GM18526 (cell line): ENCODE results near the gene STOX1.

Experiments
- POLR2A ChIP-seq: IDR thresholded peaks from 3 replicates; pipeline ENCODE4 v1.6.1; 2011; ENCODE audit not compliant: insufficient read length; ENCODE audit errors: extremely low read depth

Gene STOX1

DNA sequence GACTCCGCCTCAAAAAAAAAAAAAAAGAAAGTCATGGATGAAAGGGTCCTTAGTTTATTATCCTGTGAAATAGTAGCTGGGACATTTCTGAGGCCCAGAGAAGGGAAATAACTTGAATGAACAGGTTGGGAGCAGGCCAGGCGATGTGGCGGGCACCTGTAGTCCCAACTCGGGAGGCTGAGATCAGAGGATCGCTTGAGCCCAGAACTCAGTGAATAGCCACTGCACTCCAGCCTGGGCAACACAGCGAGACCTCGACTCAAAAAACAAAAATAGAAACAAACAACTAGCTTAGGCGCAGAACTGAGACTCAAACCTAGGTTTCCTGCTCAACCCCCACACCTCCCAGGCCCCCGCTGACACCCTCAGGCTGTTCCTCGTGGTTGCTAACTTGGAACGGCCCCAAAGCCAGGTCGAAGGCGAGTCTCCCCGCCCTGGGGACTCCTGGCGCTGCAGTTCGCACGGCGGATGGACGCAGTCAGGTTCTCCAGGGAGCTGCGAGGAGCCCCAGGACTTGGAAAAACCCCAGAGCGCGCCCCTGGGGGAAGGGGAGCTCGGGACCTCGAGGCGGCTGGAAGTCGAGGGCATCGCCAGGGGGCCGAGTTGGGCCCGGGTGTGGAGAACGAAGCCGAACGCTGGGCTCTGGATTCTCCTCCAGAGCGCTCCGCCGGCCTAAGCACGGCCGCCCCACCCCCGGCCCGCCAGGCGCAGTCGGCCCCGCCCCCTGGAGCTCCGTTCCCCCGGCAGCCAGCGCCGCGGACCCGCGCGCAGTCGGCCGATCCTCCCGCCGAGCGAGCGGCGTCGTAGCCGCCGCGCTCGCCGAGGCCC is at the start of gene STOX1:
STOX1 (plus strand) TSS at position 768 of the 828 bp plus-strand sequence. CDS start 93 bp downstream, outside the sequence.
- TF ChIP-seq POLR2A = no peak

- TF ChIP-seq POLR2A = no peak
Measured at GRCh38 chr10:68781613-68782574, 45.4 kb upstream of the STOX1 start.

- TF ChIP-seq POLR2A = no peak
Measured at GRCh38 chr10:68784476-68784875, 42.9 kb upstream of the STOX1 start.

DNA sequence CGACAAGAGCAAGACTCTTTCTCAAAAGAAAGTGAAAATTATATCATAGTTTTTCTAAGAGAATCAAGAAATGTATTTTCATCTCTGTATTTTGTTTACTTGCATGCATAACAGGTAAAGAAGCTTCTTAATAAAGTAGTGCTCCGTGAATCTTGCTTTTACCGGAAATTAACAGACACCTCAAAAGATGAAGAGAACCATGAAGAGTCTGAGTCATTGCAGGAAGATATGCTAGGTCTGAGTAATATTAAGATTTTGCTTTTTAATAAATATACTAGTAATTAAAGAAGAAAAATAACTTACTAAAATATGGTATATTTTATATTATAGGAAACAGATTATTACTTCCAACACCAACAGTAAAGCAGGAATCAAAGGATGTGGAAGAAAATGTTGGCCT is 39.5 kb upstream of the STOX1 start:
- TF ChIP-seq POLR2A = no peak

GRCh38 chr10:68790476-68790875 is 36.9 kb upstream of the STOX1 start:
- TF ChIP-seq POLR2A = no peak

DNA sequence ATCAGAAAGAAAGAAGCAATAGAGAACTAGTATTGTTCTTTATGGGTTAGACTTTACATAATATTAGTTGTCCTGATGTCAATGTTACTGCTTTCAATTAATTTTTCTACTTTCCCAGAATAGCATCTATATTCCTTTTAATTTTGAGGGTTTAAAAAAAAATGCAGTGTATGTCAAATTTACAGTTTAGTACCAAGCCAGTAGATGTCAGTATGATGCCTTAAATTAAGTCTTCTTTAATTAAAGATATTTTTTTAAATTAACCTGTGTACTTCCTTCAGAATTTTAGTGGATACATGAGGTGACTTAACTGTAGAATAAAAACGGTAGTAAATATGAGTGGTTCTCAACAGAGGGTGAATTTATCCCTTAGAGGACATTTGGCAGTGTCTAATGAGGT is 35.2 kb upstream of the STOX1 start:
- no peak for TF ChIP-seq POLR2A

DNA sequence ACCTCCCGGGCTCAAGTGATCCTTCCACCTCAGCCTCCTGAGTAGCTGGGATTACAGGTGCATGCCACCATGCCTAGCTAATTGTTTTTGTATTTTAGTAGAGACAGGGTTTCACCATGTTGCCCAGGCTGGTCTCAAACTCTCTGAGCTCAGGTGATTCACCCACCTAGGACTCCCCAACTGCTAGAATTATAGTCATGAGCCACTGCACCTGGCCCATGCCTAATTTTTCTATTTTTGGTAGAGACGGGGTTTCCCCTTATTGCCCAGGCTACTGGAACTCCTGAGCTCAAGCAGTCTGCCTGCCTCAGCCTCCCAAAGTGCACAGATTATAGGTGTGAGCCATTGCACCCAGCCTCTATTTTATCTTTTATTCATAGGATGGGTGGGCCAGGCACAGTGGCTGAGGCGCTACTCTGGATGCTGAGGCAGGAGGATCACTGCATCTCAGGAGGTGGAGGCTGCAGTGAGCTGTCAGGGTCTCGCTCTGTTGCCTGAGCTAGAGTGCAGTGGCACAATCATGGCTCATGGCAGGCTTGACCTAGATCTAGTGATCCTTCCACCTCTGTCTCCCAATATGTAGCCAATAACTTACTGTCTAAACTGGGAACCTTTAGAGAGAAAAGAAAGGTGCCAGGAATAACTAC is 31.3 kb upstream of the STOX1 start:
- TF ChIP-seq POLR2A = no peak

DNA sequence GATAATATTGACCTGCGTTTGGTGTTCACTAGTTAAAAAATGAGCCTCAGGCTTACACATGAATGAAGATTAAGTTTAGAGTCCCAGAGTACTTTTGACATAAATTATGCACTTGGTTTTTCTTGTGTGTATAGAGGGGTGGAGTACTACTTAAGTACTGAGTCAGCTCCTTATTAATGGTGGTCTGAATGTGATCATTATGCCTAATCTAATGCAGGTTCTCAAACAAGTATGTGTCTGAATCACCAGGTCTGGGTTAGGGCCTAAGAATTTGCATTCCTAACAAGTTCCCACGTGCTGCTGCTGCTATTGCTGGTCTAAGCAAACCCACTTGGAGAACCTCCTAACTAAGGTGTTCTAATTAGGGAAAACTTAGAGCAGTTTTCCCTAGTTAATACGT is 30.7 kb upstream of the STOX1 start:
- no peak for TF ChIP-seq POLR2A

- no peak for TF ChIP-seq POLR2A
Measured at GRCh38 chr10:68800211-68800610, 27.1 kb upstream of the STOX1 start.

GRCh38 chr10:68804692-68805091 is 22.6 kb upstream of the STOX1 start:
- TF ChIP-seq POLR2A = no peak

DNA sequence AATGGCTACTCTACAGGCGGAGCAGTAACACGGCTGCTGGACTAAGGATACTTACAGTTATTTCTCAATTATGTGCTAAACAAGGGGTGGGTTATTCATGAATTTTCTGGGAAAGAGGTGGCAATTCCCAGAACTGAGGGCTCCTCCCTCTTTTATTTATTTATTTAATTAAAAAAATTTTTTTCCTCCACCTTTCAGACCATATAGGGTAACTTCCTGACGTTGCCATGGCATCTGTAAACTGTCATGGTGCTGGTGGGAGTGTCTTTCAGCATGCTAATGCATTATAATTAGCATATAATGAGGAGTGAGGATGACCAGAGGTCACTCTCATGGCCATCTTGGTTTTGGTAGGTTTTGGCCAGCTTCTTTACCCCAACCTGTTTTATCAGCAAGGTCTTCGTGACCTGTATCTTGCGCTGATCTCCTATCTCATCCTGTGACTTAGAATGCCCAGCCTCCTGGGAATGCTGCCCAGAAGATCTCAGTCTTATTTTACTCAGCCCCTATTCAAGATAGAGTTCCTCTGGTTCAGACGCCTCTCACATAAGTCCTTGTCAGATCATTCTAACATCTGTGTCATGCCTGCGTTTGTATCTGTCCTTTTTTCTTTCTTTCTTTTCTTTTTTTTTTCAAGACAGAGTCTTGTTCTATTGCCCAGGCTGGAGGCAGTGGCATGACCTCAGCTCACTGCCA is 15.9 kb upstream of the STOX1 start:
- no peak for TF ChIP-seq POLR2A

GRCh38 chr10:68812420-68812819 is 14.9 kb upstream of the STOX1 start:
- TF ChIP-seq POLR2A = no peak

- TF ChIP-seq POLR2A = no peak
Measured at GRCh38 chr10:68813559-68813958, 13.8 kb upstream of the STOX1 start.

- no peak for TF ChIP-seq POLR2A
Measured at GRCh38 chr10:68816796-68817412, 10.4 kb upstream of the STOX1 start.
